Parathyroid adenoma (tissue), 2 donors: ENCODE measurements around the gene EBF3.

Experiments
- H2AFZ ChIP-seq: fragments of 300-600 bp; sonication (generic); one replicate; pipeline ENCODE4 v1.7.0; 2017; ENCODE audit warnings: antibody characterized with exemption, mild to moderate bottlenecking
- H3K27ac ChIP-seq: fragments of 300-600 bp; sonication (generic); one replicate; pipeline ENCODE4 v1.7.0; 2017
- H3K27me3 ChIP-seq: fragments of 300-600 bp; sonication (generic); one replicate; pipeline ENCODE4 v1.7.0; 2017; ENCODE audit warnings: low read length; ENCODE audit not compliant: control insufficient read depth, insufficient read depth
- H3K36me3 ChIP-seq: fragments of 300-600 bp; sonication (generic); one replicate; pipeline ENCODE4 v1.7.0; 2017; ENCODE audit warnings: low read length; ENCODE audit not compliant: control insufficient read depth, insufficient read depth
- H3K4me1 ChIP-seq: fragments of 300-600 bp; sonication (generic); one replicate; pipeline ENCODE4 v1.7.0; 2017; ENCODE audit warnings: control low read depth
- H3K4me2 ChIP-seq: fragments of 300-600 bp; sonication (generic); one replicate; pipeline ENCODE4 v1.7.0; 2017; ENCODE audit warnings: low read length
- H3K4me3 ChIP-seq: fragments of 300-600 bp; sonication (generic); one replicate; pipeline ENCODE4 v1.7.0; 2017; ENCODE audit warnings: low read depth, low read length
- H3K79me2 ChIP-seq: fragments of 300-600 bp; sonication (generic); one replicate; pipeline ENCODE4 v1.7.0; 2017; ENCODE audit warnings: control low read depth
- H3K9ac ChIP-seq: fragments of 300-600 bp; sonication (generic); one replicate; pipeline ENCODE4 v1.7.0; 2017; ENCODE audit warnings: mild to moderate bottlenecking
- H3K9me3 ChIP-seq: fragments of 300-600 bp; sonication (generic); one replicate; pipeline ENCODE4 v1.7.0; 2017; ENCODE audit warnings: low read length; ENCODE audit not compliant: control insufficient read depth
- TF ChIP-seq, protein P1 (sequence below): fragments of 300-600 bp; sonication (generic); IDR thresholded peaks from one replicate; pipeline ENCODE4 v1.7.0; 2017; ENCODE audit warnings: antibody characterized with exemption, mild to moderate bottlenecking
- donor health status: primary hyperparathyroidism.

EBF3 gene

DNA sequence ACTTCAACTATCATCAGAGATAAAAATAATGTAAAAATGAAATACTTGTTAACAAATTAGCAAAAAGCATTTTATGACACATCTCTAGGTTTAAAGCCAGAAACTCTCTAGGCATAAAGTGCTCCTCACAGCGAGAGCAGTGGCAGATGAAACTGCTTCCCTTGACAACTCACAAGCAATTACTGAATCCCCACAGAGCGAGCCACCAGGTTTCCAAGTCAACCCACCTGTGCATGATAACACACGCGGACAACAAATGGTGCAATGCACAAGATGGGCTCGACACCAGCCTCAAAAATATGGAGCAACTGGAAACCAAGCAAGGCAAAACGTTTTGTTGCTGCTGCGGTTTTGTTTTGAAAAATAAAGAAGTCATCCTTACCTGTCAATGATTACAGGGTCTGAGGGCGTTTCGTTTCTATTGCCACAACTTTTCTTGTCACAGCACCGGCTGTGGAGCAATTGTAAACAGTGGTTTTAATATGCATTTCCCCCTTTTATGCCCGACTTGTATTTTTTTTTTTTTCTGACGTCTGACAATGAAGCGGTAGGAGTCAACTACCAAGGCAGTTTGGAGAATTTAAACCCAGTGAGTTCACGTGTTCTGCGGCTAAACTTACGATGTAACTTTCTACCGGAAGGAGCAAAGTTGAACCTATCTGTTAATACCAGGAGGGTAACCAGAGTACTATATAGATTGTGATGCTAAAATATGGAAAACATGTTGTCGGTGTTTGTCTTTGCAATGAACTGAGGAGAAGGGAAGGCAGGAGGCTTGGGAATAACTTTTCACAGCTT lies 7.0 kb downstream of the EBF3 start:
- H3K4me3 ChIP-seq = no peak overlapping the region
- H3K9ac ChIP-seq = no peak overlapping the region
- no peak overlapping the region for H2AFZ ChIP-seq
- H3K27ac ChIP-seq = no peak overlapping the region
- no peaks in the 10 kb centered on the region for H3K36me3 ChIP-seq
- no peaks in the 10 kb centered on the region for H3K79me2 ChIP-seq
- no peaks in the 10 kb centered on the region for H3K9me3 ChIP-seq
- H3K4me2 ChIP-seq = peak overlapping the region; percentile 2
- H3K4me1 ChIP-seq = no peaks in the 10 kb centered on the region
- TF ChIP-seq, protein P1, sequence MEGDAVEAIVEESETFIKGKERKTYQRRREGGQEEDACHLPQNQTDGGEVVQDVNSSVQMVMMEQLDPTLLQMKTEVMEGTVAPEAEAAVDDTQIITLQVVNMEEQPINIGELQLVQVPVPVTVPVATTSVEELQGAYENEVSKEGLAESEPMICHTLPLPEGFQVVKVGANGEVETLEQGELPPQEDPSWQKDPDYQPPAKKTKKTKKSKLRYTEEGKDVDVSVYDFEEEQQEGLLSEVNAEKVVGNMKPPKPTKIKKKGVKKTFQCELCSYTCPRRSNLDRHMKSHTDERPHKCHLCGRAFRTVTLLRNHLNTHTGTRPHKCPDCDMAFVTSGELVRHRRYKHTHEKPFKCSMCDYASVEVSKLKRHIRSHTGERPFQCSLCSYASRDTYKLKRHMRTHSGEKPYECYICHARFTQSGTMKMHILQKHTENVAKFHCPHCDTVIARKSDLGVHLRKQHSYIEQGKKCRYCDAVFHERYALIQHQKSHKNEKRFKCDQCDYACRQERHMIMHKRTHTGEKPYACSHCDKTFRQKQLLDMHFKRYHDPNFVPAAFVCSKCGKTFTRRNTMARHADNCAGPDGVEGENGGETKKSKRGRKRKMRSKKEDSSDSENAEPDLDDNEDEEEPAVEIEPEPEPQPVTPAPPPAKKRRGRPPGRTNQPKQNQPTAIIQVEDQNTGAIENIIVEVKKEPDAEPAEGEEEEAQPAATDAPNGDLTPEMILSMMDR = no peak
- peaks cover 10% of the 10 kb centered on the region for H3K27me3 ChIP-seq

DNA sequence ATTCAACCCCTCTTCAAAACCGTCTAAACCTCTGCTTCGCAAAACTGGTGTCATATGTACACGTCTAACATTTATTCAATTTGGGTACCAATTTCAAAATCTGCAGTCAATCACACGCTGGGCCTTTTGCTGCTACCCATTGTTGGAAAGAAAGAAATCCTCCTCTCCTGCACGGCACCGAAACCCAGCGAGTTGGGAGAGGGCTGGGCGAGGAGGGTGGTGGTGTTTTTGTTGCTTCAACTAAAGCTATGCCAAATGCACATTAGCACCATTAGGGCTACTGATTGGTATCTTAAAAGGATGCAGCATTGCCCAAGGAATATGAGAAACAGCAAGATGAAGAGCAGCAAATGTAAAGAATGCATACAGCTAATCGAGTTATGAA lies 7.8 kb downstream of the EBF3 start:
- TF ChIP-seq, protein P1 = no peak
- H2AFZ ChIP-seq = no peak overlapping the region
- H3K4me2 ChIP-seq = no peak overlapping the region
- H3K79me2 ChIP-seq = no peaks in the 10 kb centered on the region
- H3K9me3 ChIP-seq = no peaks in the 10 kb centered on the region
- no peaks in the 10 kb centered on the region for H3K4me1 ChIP-seq
- no peak overlapping the region for H3K4me3 ChIP-seq
- no peak overlapping the region for H3K27ac ChIP-seq
- no peaks in the 10 kb centered on the region for H3K36me3 ChIP-seq
- peaks cover 9% of the 10 kb centered on the region for H3K27me3 ChIP-seq
- no peak overlapping the region for H3K9ac ChIP-seq

DNA sequence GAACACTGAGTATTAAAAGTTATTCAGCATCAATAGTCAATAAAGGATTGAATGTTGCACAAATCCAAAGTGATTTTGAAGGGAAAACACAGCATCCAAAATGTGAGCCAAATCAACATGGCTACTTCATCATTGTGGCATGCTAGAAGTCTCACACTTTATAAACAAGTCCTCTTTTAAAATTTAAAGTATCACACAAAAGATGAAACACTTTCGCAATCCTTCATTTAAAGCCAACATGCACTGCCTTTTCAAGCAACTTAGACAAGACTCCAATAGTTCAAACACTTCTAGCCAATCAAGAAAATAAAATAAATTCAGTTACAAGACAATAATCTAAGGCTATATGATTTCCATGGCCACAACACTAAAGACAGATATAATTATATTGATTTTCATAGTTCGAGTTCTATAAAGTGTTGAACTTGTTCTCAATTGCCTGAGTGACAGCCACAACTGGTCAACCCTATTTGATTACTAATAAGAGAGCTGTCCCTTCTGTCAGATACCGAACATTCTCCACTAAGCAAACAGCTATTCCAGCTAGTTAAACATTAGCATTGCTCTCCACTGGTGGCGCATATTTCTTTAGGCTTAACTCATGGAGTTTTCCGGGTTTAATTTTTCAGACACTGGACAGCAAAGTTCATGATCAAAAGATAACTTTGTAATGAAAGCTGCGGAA lies 8.3 kb downstream of the EBF3 start:
- no peaks in the 10 kb centered on the region for H3K4me1 ChIP-seq
- H3K36me3 ChIP-seq = no peaks in the 10 kb centered on the region
- H3K79me2 ChIP-seq = no peaks in the 10 kb centered on the region
- H3K4me2 ChIP-seq = no peak overlapping the region
- H3K27me3 ChIP-seq = peaks cover 7% of the 10 kb centered on the region
- H3K9ac ChIP-seq = no peak overlapping the region
- no peaks in the 10 kb centered on the region for H3K9me3 ChIP-seq
- no peak overlapping the region for H2AFZ ChIP-seq
- TF ChIP-seq, protein P1 = no peak
- no peak overlapping the region for H3K27ac ChIP-seq
- no peak overlapping the region for H3K4me3 ChIP-seq

DNA sequence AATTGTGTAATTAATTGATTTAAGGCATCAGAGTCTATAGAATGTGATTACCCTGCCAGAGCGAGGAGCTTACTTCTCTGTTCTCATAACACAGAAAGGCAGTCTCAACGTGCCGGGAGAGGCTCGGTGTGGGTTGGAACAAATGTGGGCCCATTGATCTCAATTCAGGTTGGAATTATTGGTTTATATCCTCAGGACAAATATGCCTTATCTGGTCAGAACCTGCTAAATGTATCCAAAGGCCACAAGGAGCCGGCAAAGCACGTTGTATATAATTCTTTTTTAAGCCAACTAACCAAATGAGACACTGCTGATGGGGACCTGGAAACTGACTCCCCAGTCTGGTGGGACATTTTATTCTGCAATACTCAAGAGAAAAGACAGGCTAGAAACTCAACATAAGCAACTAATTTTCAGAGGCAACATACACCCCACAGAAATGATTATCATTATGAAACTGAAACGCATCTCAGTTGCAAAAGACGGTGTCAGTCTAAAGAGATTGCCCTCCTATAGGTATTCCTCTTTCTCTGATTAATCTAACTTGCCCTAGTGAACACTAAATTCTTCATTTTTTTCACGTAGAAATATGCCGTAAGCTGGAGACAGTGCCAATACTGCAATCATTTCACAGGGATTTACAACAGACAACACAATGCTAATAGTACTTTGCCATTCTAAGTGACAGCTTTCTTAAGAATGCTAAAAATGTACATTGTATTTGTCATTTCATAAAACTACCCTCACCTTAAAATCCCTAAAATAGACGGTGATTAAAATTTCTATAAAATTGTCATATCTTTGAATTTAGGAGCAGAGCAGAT lies 9.4 kb downstream of the EBF3 start:
- no peak overlapping the region for H3K9ac ChIP-seq
- H3K27me3 ChIP-seq = peaks cover under 1% of the 10 kb centered on the region
- no peak overlapping the region for H3K4me2 ChIP-seq
- H3K79me2 ChIP-seq = no peaks in the 10 kb centered on the region
- H3K36me3 ChIP-seq = no peaks in the 10 kb centered on the region
- no peaks in the 10 kb centered on the region for H3K9me3 ChIP-seq
- H3K27ac ChIP-seq = no peak overlapping the region
- no peak overlapping the region for H3K4me3 ChIP-seq
- TF ChIP-seq, protein P1 = no peak
- H3K4me1 ChIP-seq = no peaks in the 10 kb centered on the region
- no peak overlapping the region for H2AFZ ChIP-seq
